ENCODE data around the gene SDC4. TPM values are rescaled to one million over a fixed set of nuclear protein-coding genes. Genes with fewer than 3 reads are reported as not detected.

The SDC4 gene
- total and polyA plus RNA-seq, 8 donors: 27.4 to 343 (median 80.1) TPM

DNA sequence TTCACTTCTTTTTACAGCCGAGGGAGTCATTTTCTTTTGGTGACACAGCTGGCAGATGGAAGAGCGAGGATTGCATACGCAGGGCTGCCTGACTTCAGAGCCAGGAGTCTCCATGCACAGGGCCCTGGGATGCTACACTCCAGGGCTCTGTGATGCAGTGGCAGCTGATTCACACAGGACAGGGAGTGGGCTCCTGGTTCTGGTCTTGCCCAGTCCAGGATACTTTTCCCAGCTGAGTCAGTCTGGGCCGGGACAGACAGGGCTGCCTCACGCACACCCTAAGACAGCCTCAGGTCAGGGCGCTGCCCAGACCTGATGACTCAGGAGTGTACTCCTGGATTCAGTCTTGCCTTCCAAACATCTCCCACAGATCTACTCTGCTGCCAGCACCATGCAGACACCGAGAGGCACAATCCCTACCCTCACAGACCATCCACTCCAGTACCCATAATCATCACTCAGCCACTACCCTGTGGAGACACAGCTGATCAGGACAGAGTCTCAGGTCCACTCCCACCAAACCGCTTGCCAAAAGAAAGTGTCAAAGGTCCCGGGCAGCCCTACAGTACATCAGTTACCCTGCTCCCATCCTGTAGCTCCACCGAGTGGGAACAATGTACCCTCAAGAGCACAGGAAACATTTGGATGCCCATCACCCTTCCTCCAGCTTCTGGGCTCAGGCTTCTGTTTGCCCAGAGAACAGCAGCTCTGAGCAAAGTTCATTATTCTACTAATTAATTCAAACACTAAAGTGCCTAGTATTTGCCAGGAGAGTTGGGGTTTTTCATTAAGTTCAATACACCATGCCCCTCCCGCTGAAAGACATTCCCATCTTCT is 11.5 kb downstream of the SDC4 start:
- H3K36me3 ChIP-seq: peaks cover 27 to 65% (median 45%) of the 10 kb centered on the region in 4 donors
- peaks cover 57 to 82% (median 67%) of the 10 kb centered on the region in 4 donors for H3K4me1 ChIP-seq
- no peak overlapping the region for H3K4me3 ChIP-seq
- H3K27me3 ChIP-seq: no peaks in the 10 kb centered on the region
- no peaks in the 10 kb centered on the region for H3K9me3 ChIP-seq
- peak overlapping the region; percentile 91 to 97 (median 95) for H3K27ac ChIP-seq
- no peak for TF ChIP-seq POLR2A (IDR thresholded peaks at IDR 0.05)
- TF ChIP-seq POLR2AphosphoS5 (IDR thresholded peaks at IDR 0.05): peak; percentile 29 to 82 (median 40)
- 38 to 50% (median 47%) methylated on average over 9 to 11 of the region's 11 CpGs for WGBS, 5 donors
- DNase-seq: peak; percentile 35 to 58
- intact Hi-C loops (cut with DNase I; ENCODE audit: low total_unique reads): no loop called here

DNA sequence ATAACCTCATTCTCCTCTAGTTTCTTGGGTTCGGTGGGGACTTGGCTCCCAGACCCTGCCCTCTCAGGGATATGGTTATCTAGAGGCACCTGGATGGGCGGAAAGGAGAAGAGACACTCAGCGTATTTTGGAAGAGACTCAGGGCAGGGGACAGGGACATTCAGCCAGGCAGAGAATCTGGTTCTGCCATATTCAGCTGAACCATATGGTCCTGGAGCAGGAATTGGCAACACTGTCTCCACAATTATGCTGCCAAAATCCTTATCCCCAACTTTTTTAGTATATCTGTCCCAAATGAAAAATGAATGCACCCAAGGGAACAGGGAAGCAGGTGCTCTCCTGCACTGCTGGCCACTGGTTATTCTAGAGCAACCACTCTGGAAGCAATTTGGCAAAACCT is 17.7 kb downstream of the SDC4 start:
- no peaks in the 10 kb centered on the region for H3K27me3 ChIP-seq
- peaks cover 70 to 100% (median 98%) of the 10 kb centered on the region in 4 donors for H3K36me3 ChIP-seq
- H3K4me3 ChIP-seq: no peak overlapping the region
- no peaks in the 10 kb centered on the region for H3K9me3 ChIP-seq
- H3K4me1 ChIP-seq: peaks cover 5 to 48% (median 32%) of the 10 kb centered on the region in 4 donors
- TF ChIP-seq CTCF (IDR thresholded peaks at IDR 0.05) (no peak), POLR2AphosphoS5 (IDR thresholded peaks at IDR 0.05) (no peak), EP300 (IDR thresholded peaks at IDR 0.05) (no peak), POLR2A (IDR thresholded peaks at IDR 0.05) (no peak)
- peak overlapping the region in 4 of 5 donors; percentile 18 to 61 (median 36) for H3K27ac ChIP-seq
- whole genome bisulfite sequencing, 5 donors: 83 to 91% (median 88%) methylated on average over 3 of the region's 3 CpGs
- DNase-seq: no peak
- intact Hi-C loops (cut with DNase I; ENCODE audit: low total_unique reads): no loop called here

DNA sequence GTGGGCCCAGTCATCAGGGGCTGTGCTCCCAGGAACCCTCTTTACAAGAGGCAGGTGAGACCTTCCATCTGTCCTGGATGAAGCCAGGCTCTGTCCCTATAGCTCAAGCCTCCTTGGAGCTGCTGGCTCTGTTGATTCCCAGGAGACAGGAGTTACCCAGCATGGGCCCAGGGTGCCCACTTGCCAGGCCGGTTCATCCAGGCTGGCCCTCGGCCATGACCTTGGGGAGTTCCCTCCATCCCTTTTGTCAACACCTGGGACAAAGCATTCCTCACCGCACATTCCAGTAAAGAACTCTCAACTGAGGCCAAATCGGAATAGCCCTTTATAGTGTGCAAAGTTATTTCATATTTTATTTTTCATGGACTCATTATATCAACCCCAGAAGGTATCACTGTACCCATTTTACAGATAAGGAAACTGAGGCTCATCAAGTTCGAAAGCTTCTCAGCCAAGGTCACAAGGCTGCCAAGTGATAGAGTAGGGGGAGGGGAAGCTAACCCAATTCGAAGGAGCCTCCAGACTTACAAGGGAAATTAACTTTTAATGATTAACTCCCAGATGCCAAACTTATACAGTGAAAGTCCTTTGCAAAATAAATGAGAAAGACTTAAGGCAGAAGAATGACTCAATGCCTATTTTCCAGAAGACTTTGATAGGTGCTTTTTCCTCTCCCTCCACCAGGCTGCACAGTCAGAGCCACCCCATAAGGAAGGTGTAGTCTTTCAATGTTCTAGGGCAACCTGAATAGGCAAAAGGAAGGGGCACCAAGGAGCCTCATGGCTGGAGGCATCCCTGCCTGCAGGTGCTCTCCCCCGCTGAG is 18.5 kb downstream of the SDC4 start:
- TF ChIP-seq POLR2A (IDR thresholded peaks at IDR 0.05) (no peak), POLR2AphosphoS5 (IDR thresholded peaks at IDR 0.05) (peak in 1 of 3 donors; percentile 64)
- no peaks in the 10 kb centered on the region for H3K27me3 ChIP-seq
- 43 to 65% (median 47%) methylated on average over 7 of the region's 7 CpGs for WGBS, 5 donors
- H3K9me3 ChIP-seq: no peaks in the 10 kb centered on the region
- intact Hi-C loops (cut with DNase I; ENCODE audit: low total_unique reads): no loop called here
- DNase-seq: peak in 1 of 2 donors; percentile 88
- peak overlapping the region; percentile 19 to 63 (median 36) for H3K27ac ChIP-seq
- peaks cover 5 to 43% (median 29%) of the 10 kb centered on the region in 4 donors for H3K4me1 ChIP-seq
- H3K36me3 ChIP-seq: peaks cover 68 to 100% (median 98%) of the 10 kb centered on the region in 4 donors
- no peak overlapping the region for H3K4me3 ChIP-seq

DNA sequence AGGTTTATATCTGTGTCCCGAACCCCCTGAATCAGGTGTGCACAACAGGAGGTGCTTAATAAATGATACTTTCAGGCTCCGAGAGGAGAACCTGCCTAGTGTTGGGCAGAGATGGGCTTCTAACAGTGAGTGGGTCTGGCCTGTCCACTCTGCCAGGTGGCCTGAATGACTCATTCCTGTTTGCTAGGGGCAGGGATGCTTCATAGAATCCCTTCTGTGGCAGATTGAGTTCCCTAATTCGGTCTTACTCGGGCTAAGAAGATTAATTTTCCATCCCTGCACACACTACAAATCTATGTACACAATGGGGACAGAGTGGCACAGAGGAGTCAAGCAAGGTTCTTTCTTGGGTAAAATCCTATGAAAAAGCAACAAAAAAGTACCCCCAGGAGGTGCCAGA is 19.8 kb downstream of the SDC4 start:
- Histone ChIP-seq H3K27me3 (no peaks in the 10 kb centered on the region), H3K36me3 (peaks cover 68 to 92% (median 90%) of the 10 kb centered on the region in 4 donors), H3K9me3 (no peaks in the 10 kb centered on the region), H3K27ac (peak overlapping the region in 4 of 5 donors; percentile 35 to 63 (median 48)), H3K4me1 (peaks cover 5 to 46% (median 29%) of the 10 kb centered on the region in 4 donors), H3K4me3 (no peak overlapping the region)
- 69 to 91% (median 83%) methylated on average over 4 of the region's 4 CpGs for WGBS, 5 donors
- no peak for DNase-seq
- intact Hi-C loops (cut with DNase I; ENCODE audit: low total_unique reads): no loop called here
- no peak for TF ChIP-seq POLR2A (IDR thresholded peaks at IDR 0.05)
- TF ChIP-seq CTCF (IDR thresholded peaks at IDR 0.05): no peak
- no peak for TF ChIP-seq POLR2AphosphoS5 (IDR thresholded peaks at IDR 0.05)
- TF ChIP-seq EP300 (IDR thresholded peaks at IDR 0.05): no peak

DNA sequence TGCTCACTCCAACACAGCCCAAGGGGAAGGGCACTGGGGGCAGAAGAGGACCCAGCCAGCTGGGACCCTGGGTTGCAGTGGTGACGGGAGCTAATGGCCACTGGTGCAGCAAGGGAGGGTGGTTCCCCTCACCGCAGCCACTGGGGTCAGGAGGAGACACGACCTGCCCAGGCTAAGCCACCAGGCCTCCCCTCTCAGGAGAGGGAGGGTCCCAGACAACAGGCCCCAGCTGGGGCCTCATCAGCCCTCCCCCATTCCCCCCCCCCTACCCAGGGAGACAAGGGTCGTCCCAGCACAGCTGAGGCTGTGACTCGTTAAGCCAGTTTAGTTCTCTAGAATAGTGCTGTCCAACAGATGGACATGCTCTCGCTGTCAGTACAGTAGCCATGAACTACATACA is 22.9 kb downstream of the SDC4 start:
- intact Hi-C loops (cut with DNase I; ENCODE audit: low total_unique reads): no loop called here
- TF ChIP-seq EP300 (IDR thresholded peaks at IDR 0.05): no peak
- TF ChIP-seq POLR2AphosphoS5 (IDR thresholded peaks at IDR 0.05): no peak
- TF ChIP-seq CTCF (IDR thresholded peaks at IDR 0.05): no peak
- no peak for TF ChIP-seq POLR2A (IDR thresholded peaks at IDR 0.05)
- 40 to 61% (median 55%) methylated on average over 3 to 6 of the region's 6 CpGs for WGBS, 5 donors
- H3K4me1 ChIP-seq: peaks cover 0 to 45% (median 16%) of the 10 kb centered on the region in 4 donors
- no peaks in the 10 kb centered on the region for H3K27me3 ChIP-seq
- peak overlapping the region in 4 of 5 donors; percentile 6 to 31 (median 24) for H3K27ac ChIP-seq
- no peak for DNase-seq
- H3K36me3 ChIP-seq: peaks cover 39 to 61% (median 59%) of the 10 kb centered on the region in 4 donors
- H3K4me3 ChIP-seq: no peak overlapping the region
- H3K9me3 ChIP-seq: no peaks in the 10 kb centered on the region

All from stomach (tissue), 9 donors.